Fibroblast of lung (primary cell): ENCODE results near the gene PHEX. TPM values are rescaled to one million over a fixed set of nuclear protein-coding genes. Genes with fewer than 3 reads are reported as not detected.

ENCODE experiments used
- DNase-seq, 2 donors: peaks; one replicate each; pipeline versions ENCODE4 v3.0.0 to v3.0.0-alpha.2; 2010; ENCODE audit warnings: low read depth in 2 of 2
- H2AFZ ChIP-seq: 2 replicates; pipeline ENCODE4 v1.5.1; 2012; ENCODE audit warnings: low read length, control low read depth, inconsistent platforms
- H3K27ac ChIP-seq: 2 replicates; pipeline ENCODE4 v1.5.1; 2011; ENCODE audit warnings: low read length, control low read depth; ENCODE audit not compliant: insufficient read depth
- H3K27me3 ChIP-seq: 2 replicates; pipeline ENCODE4 v1.5.1; 2011; ENCODE audit warnings: mild to moderate bottlenecking, low read length; ENCODE audit not compliant: control insufficient read depth, insufficient read depth
- H3K36me3 ChIP-seq: 2 replicates; pipeline ENCODE4 v1.5.1; 2011; ENCODE audit warnings: low read length; ENCODE audit not compliant: control insufficient read depth, insufficient read depth
- H3K4me1 ChIP-seq: 2 replicates; pipeline ENCODE4 v1.5.1; 2011; ENCODE audit warnings: low read length; ENCODE audit not compliant: control insufficient read depth, insufficient read depth; ENCODE audit errors: extremely low read depth
- H3K4me2 ChIP-seq: 2 replicates; pipeline ENCODE4 v1.5.1; 2011; ENCODE audit warnings: low read length, control low read depth; ENCODE audit not compliant: insufficient read depth; ENCODE audit errors: extremely low read depth
- H3K4me3 ChIP-seq, 4 experiments: fragments of 200-600 bp in 1 of 4; sonication (generic) in 1 of 4; replicated peaks in 1 of 4; 2 replicates each; pipeline ENCODE4 v1.5.1; 2011 to 2016; ENCODE audit warnings: low read length in 4 of 4, low read depth in 3 of 4, mild to moderate bottlenecking in 3 of 4, control low read depth in 2 of 4, inconsistent platforms in 1 of 4, mixed read lengths in 1 of 4; ENCODE audit not compliant: insufficient read depth in 1 of 4; ENCODE audit errors: control extremely low read depth in 1 of 4
- H3K79me2 ChIP-seq: 2 replicates; pipeline ENCODE4 v1.5.1; 2012; ENCODE audit warnings: mild to moderate bottlenecking, low read length, inconsistent platforms; ENCODE audit not compliant: control insufficient read depth, insufficient read depth
- H3K9ac ChIP-seq: 2 replicates; pipeline ENCODE4 v1.5.1; 2011; ENCODE audit warnings: mild to moderate bottlenecking, low read length, control low read depth; ENCODE audit not compliant: insufficient read depth
- H3K9me3 ChIP-seq: 2 replicates; pipeline ENCODE4 v1.5.1; 2012; ENCODE audit warnings: low read depth, low read length; ENCODE audit not compliant: control insufficient read depth, insufficient read depth
- H4K20me1 ChIP-seq: 2 replicates; pipeline ENCODE4 v1.5.1; 2011; ENCODE audit warnings: low read length; ENCODE audit not compliant: control insufficient read depth, insufficient read depth; ENCODE audit errors: extremely low read depth
- CTCF ChIP-seq, 2 donors: IDR thresholded peaks in 1 of 2; conservative IDR thresholded peaks in 1 of 2; 1 replicate in 1 of 2; 2 replicates in 1 of 2; pipeline ENCODE4 v1.5.1; 2011 to 2012; ENCODE audit warnings: low read length in 2 of 2, control low read depth in 1 of 2, inconsistent platforms in 1 of 2, low read depth in 1 of 2, mild to moderate bottlenecking in 1 of 2
- EZH2 ChIP-seq: IDR thresholded peaks from 2 replicates; pipeline ENCODE4 v1.5.1; 2012; ENCODE audit warnings: low read length, control low read depth, mild to moderate bottlenecking; ENCODE audit errors: missing control alignments
- polyA plus RNA-seq, 2 donors: library from polyadenylated mRNA; depleted of rRNA in 1 of 2; stranded (reverse) in 1 of 2; unstranded in 1 of 2; fragments of >200 nt; gene quantifications; 2 replicates each; pipeline ENCODE4 v1.2.1, GENCODE V29; 2011 to 2012; ENCODE audit warnings: missing spikeins in 1 of 2
- total RNA-seq: library from RNA; depleted of rRNA; stranded (reverse); fragments of >200 nt; gene quantifications from 2 replicates; pipeline ENCODE4 v1.2.1, GENCODE V29; 2014

Gene PHEX
- total and polyA plus RNA-seq, 2 donors (not counting 1 experiment from before 2014, with no cell fraction given): 1.2 to 1.7 TPM

DNA sequence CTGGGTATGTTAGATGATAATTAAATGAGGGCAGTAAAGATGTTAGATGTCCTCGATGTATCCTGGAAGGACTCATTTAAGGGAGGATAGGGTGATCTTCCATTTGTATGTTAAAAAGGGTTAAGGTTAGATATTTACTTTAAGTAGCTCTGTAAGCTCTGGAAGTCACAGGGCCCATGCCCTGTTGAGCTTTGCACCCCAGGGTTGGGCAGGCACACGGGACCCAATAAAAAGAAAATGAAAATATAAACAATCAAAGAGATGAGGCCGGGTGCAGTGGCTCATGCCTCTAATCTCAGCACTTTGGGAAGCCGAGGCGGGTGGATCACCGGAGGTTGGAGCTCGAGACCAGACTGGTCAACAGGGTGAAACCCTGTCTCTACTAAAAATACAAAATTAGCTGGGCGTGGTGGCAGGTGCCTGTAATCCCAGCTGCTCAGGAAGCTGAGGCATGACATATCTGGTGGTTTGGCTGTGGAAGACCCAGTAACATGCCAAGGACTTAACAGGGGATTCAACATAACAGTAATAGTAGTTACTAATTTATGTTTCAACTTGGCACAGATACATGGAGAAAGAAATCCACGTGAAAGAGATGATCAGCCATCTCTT, 16.9 kb upstream of the PHEX start:
- H3K4me2 ChIP-seq: no peak overlapping the region
- TF ChIP-seq EZH2 (no peak), CTCF (conservative IDR thresholded peaks at IDR 0.05 in 1 of 2, IDR thresholded peaks at IDR 0.05 in 1 of 2; ENCODE audit: low read depth in 1 of 2, low read length in 2 of 2) (no peak)
- no peak for DNase-seq

GRCh38 chrX:22021751-22022324, 10.3 kb upstream of the PHEX start:
- no peaks in the 10 kb centered on the region for H3K79me2 ChIP-seq
- H4K20me1 ChIP-seq: no peaks in the 10 kb centered on the region
- DNase-seq: no peak
- H3K9ac ChIP-seq: no peak overlapping the region
- no peak overlapping the region for H3K4me3 ChIP-seq
- no peaks in the 10 kb centered on the region for H3K9me3 ChIP-seq
- H3K4me2 ChIP-seq: no peak overlapping the region
- H3K27ac ChIP-seq: no peak overlapping the region
- no peak overlapping the region for H2AFZ ChIP-seq
- H3K27me3 ChIP-seq: no peaks in the 10 kb centered on the region
- H3K4me1 ChIP-seq: no peaks in the 10 kb centered on the region
- TF ChIP-seq CTCF (conservative IDR thresholded peaks at IDR 0.05 in 1 of 2, IDR thresholded peaks at IDR 0.05 in 1 of 2; ENCODE audit: low read depth in 1 of 2, low read length in 2 of 2) (no peak), EZH2 (no peak)
- H3K36me3 ChIP-seq: no peaks in the 10 kb centered on the region

More for the DNA sequence above, 16.9 kb upstream of the PHEX start:
- Histone ChIP-seq H3K27ac (no peak overlapping the region), H3K79me2 (no peaks in the 10 kb centered on the region), H3K4me3 (no peak overlapping the region), H3K4me1 (no peaks in the 10 kb centered on the region), H3K27me3 (no peaks in the 10 kb centered on the region), H3K36me3 (no peaks in the 10 kb centered on the region), H2AFZ (no peak overlapping the region), H3K9me3 (no peaks in the 10 kb centered on the region), H4K20me1 (no peaks in the 10 kb centered on the region), H3K9ac (no peak overlapping the region)

DNA sequence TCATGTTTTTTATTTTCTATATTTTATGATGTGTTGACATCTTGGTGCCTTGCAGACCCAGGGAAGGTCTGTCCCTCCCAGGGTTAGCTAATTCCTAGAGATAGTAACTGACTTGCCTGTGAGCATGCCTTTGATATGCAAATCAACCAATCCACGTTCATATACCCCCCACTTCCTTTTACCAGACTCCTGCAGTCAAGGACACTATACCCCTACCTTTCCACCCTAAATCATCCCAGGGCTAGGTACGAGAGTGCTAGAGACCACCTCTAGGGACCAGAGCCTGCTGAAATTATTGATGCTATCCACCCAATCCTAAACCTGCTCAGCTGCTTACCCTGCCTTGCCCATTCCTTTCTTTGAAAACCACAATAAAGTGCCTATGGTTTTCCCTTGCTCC, 7.5 kb upstream of the PHEX start:
- H3K36me3 ChIP-seq: no peaks in the 10 kb centered on the region
- H3K4me2 ChIP-seq: no peak overlapping the region
- no peaks in the 10 kb centered on the region for H3K79me2 ChIP-seq
- no peak overlapping the region for H2AFZ ChIP-seq
- no peak overlapping the region for H3K27ac ChIP-seq
- H3K4me3 ChIP-seq: no peak overlapping the region
- no peaks in the 10 kb centered on the region for H3K27me3 ChIP-seq
- H3K9me3 ChIP-seq: no peaks in the 10 kb centered on the region
- no peaks in the 10 kb centered on the region for H3K4me1 ChIP-seq
- H4K20me1 ChIP-seq: no peaks in the 10 kb centered on the region
- no peak for DNase-seq
- no peak overlapping the region for H3K9ac ChIP-seq
- TF ChIP-seq CTCF (conservative IDR thresholded peaks at IDR 0.05 in 1 of 2, IDR thresholded peaks at IDR 0.05 in 1 of 2; ENCODE audit: low read depth in 1 of 2, low read length in 2 of 2) (no peak), EZH2 (no peak)
